B cell (primary cell): ENCODE data around the gene ADARB2.

Source experiments
- CTCF ChIP-seq: fragments of 200-600 bp; IDR thresholded peaks from one replicate; pipeline ENCODE4 v1.8.0; 2022; ENCODE audit warnings: antibody characterized with exemption, mild to moderate bottlenecking
- EZH2 ChIP-seq: IDR thresholded peaks from 2 replicates; pipeline ENCODE4 v1.6.1; 2012; ENCODE audit warnings: borderline replicate concordance, low read depth, mild to moderate bottlenecking, moderate library complexity, low read length; ENCODE audit not compliant: insufficient read depth, poor library complexity, severe bottlenecking

GRCh38 chr10:1601406-1601805 is 135.9 kb downstream of the ADARB2 start:
- TF ChIP-seq EZH2, result no peak
- no peak for TF ChIP-seq CTCF
